Effector CD8-positive, alpha-beta T cell (primary cell): ENCODE measurements around the gene CENPN.
A peak's percentile ranks its signal among the peaks of the same experiment; 100 is the strongest.

Experiments used
- DNase-seq: peaks from one replicate; lab custom pipeline; 2025; lab: John Stamatoyannopoulos, UW

CENPN gene

DNA sequence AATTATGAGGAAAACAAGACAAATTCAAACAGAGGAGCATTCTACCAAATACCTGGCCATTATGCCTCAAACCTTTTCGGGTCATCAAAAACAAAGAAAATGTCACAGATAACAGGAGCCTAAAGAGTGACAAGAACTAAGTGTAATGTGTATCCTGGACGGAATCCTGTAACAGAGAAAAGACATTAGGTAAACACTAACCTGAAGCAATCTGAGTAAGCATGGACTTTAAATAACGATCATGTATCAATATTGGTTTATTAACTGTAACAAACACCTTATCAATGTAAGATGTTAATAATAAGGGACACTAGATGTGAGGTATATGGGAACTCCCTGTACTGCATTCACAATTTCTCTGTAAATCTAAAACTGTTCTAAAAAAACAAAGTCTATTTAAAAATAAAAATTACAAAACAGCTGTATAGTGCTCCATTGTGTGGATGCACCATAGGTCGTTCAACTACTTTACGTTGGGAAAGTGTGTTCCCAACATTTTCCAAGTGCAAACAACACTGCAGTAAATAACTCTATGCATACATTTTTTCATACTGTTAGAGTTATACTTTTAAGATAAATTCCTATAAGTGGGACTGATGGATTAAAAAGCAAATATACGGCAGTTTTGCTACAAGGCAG is 15.1 kb upstream of the CENPN start:
- DNase-seq: no peak

DNA sequence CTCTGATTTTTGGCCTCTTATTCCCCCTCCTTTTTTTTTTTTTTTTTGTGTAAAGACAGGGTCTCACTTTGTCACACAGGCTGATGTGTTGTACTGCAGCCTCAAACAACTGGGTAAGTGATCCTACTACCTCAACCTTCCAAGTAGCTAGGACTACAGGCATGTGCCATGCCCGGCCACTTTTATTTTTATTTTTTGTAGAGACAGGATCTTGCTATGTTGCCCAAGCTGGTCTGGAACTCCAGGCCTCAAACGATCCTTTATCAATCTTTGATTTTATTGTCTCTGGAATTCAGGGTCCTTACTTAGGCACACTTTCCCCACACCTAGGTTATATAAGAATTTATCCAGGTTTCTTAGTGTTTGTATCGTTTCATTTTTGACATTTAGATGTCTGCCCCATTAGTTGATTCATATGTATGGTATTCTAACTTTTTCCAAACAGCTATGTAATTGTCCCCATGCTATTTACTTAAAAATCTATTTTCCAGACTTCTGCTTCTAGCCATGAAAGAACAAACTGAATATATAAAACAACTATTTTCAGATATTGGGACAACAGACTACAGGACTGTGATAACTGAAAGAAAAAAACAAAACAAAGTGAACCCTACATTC is 14.2 kb upstream of the CENPN start:
- no peak for DNase-seq

DNA sequence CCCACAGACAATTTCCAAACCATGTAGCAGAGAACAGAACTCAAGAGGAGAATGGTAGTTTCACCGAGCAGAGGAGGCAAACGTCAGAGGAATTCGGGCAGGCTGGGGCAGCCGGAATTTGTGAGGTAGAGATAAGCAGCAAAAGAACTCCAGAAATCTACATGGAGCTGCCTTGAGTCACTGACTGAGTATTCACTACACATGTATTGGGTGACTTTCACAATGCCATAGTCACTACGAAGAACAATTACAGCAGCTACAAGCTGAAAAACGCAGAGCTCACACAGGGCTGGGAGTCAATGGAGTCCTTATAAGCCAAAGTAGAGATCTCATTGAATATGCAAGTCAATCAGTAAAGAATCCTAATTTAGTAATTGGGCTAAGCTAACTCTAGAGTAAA is 13.7 kb upstream of the CENPN start:
- no peak for DNase-seq

DNA sequence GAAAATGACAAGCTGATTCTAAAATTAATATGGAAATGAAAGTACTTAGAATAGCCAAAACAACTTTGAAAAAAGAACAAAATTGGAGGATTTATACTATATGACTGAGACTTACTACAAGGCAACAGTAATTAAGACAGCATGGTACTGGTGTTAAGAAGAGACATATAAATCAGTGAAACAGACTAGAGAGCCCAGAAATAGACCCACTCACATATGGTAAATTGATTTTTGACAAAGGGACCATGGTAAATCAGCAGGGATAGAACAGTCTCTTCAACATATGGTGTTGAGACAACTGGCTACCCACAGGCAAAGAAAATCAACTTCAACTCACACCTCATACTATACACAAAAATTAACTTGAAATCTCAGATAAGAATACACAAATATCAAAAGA is 13.2 kb upstream of the CENPN start:
- no peak for DNase-seq

DNA sequence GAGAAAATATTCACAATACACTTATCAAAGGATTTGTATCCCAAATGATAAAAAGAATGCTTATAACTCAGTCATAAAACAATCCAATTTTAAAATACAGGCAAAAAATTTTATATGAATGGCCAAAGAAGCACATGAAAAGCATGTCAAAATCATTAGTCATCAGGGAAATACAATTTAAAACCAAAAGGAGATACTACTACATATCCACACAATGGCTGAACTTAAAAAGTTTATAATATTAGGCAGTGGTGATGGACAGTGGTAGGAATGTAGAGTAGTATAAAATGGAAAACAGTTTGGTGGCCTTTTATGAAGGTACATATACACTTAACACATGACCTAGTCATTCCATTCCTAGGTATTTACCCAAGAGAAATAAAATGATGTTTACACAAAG is 12.6 kb upstream of the CENPN start:
- DNase-seq: no peak

DNA sequence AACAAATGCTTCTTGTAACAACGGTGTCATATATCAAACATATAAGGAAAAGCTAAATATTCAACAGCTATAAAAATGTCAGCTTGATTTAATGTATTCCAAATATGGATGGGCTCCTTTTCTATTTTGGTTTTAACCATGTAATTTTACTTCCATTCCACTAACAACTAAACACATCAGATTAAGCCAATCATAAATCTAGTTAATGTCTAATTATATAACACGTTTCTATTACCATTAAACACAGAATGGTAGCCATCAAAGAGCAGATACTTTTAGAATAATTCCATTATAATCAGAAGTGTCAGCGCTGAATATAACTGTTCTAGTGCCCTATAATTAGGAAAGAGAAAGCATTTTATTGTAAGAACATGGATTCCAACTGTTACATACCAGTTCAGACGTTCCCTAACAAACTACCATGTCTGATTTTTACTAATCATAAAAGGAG is 10.3 kb upstream of the CENPN start:
- no peak for DNase-seq

DNA sequence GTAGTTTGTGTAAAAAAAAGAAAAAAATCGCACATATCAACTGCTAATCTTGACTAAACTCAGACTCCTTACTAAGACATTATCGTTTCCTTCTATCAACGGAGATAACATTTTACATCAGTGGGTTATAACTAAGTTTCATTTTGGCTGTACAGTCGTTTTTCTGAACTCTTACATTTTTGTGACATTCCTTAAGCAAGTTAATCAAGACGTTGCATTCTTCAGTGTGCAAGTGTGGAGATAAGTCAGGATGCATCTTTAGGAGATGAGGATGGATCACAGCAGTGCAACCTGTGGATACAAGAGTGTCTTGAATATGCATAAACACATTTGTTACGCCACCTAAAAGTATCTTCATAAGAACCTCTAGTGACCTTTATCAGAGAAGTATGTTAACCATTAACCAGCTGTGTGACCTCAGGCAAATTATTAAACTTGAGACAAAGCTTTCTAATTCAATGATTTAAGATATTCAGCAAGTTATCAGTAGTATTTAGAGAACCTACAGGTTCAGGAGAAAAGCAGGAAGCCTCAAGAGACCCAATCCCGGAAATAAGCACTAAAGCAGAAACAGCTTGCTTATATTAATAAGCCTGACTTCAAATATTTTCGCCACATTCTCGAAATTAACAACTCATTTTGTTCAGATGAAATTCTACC is 9.7 kb upstream of the CENPN start:
- DNase-seq: no peak

DNA sequence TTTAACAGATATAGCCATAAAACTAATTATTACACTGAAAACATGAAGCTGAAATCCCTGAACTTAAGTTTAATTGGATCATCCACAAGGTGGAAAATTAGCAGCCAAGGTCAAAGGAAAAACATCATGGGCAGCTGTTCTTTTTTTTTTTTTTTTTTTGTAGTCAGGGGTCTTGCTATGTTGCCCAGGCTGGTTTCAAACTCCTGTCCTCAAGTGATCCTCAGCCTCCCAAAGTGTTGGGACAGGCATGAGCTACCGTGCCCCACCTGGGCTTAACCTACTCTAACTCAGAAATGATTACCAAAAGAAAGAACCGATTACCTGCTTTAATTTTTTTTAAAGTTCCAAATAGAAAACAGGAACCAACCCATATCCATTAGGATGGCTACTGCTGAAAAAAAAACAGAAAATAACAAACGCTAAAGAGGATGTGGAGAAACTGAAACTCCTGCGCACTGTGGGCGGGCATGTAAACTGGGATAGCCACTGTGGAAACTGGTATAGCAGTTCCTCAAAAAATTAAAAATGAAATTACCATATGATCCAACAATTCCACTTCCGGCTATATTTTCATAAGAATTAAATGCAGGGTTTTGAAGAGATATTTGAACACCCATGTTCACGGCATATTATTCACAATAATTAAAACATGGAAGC is 8.9 kb upstream of the CENPN start:
- no peak for DNase-seq

DNA sequence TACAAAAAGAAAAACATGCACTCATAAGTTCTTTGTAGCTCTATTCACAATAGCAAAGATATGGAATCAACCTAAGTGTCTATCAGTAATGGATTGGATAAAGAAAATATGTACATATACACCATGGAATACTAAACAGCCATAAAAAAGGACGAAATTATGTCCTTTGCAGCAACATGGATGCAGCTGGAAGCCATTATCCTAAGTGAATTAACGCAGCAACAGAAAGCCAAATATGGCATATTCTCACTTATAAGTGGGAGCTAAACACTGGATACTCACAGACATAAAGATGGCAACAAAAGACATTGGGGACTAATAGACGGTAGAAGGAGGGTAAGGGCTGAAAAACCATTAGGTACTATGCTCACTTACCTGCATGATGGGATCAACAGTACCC is 6.1 kb upstream of the CENPN start:
- DNase-seq: no peak

DNA sequence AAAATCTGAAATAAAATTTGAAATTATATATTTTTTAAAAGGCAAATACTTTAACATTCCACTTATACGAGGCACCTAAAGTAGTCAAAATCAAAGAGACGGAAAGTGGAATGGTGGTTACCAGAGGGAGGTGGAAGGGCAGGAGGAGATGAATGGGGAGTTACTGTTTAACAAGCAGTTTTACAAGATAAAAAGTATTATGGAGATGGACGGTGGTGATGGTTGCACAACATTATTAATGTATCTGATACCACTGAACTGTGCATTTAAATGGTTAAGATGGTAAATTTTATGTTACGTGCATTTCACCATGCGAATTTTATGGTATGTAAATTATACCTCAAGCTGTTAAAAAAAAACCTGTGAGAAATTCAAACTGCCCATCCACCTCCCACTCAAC is 5.7 kb upstream of the CENPN start:
- DNase-seq: no peak

DNA sequence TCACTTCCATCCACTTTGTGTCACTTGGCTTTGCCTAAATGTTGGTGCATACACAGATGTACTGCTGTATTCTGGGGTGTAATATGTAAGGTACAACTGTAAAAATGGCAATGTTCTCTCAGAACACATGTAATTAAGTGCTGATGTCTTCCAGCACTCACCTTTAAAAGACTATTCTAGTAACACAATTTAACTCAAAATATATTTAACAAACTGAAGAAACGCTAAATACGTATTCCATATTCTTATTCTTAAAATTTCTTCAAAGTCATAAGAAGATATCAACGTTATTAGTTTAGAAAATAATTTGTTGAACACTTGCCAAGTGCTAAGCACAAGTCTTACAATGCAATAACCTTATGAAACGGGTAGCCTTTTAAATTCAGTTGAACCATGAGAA is 4.0 kb upstream of the CENPN start:
- no peak for DNase-seq

DNA sequence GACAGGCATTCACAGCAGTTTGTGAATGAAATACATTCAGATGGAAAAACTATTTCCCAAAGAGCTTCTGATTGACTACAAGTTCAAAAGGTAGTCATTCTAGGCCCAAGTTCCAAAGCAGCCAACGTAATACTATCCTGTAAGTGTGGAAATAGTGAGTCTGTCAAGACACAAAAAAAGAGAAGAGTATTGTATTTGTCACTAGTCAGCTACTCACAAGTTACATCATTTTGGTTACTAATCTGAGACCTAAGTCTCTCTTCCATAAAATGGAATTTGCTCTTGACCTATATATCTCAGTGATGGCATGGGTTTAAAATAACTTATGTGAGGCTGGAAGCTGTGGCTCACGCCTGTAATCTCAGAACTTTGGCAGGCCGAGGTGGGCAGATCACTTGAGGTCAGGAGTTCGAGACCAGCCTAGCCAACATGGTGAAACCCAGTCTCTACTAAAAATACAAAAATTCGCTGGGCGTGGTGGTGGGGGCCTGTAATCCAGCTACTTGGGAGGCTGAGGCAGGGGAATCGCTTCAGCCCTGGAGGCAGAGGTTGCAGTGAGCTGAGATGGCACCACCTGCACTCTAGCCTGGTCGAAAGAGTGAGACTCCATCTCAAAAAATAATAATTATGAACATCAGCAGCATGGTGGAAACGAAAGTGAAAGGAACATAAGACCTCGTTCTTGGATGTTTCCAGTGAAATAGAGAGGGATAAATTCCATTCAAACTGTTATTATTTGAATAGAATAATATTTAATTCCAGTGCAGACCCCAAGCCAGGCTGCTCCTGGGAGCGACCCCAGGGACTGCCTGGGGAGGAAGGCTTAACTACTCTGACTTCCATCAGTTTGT is 3.2 kb upstream of the CENPN start:
- DNase-seq: no peak

DNA sequence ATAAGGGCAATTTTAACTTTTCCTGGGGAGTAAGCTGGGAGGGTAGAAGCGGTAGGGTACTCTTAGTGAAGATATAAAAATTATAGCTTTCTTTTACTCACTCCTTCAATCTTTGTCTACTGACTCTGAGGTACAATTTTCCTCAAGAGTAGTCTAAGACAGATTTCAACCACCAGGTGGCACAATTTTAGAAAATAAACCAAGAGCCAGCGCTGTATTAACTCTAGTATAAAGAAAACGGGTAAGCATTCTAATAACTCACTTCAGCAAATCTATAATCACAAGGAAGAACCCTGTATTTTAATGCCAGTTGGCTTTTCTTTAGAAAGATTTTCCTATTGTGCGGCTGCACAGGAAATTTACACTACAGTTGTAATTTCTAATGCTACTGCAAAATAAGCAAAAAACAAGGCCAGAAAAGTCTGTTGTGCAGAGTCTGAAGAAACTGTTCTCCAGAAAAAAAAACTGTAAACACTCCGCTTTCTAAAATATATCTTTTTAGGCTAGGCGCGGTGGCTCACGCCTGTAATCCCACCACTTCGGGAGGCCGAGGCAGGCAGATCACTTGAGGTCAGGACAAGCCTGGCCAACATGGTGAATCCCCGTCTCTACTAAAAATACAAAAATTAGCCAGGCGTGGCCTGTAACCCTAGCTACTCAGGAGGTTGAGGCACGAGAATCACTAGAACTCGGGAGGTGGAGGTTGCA is 2.2 kb upstream of the CENPN start:
- DNase-seq: no peak

DNA sequence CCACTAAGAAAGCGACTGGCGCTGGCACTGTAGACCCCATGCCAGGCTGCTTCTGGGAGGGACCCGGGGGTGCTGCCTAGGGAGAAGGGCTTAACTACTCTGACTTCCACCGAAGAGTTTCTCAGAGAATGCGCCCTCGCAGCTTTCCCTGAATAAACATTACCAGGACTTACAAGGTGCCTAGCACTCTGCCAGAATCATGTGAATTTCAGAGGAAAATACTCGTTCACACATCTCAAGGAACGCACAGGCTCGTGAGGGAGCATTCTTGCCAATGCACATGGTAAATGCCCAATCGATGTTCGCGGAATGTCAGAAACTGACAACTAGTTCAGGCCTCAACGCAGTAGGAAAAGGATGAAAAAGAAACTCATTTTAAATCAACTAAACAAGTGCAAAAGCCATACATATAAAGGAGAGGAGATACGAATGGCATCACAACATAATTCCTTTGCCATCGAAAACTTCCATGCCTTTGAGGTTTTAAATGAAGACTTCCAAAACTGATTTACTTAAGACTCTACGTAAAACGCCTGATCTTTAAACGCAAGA is 1.3 kb upstream of the CENPN start:
- DNase-seq: no peak

DNA sequence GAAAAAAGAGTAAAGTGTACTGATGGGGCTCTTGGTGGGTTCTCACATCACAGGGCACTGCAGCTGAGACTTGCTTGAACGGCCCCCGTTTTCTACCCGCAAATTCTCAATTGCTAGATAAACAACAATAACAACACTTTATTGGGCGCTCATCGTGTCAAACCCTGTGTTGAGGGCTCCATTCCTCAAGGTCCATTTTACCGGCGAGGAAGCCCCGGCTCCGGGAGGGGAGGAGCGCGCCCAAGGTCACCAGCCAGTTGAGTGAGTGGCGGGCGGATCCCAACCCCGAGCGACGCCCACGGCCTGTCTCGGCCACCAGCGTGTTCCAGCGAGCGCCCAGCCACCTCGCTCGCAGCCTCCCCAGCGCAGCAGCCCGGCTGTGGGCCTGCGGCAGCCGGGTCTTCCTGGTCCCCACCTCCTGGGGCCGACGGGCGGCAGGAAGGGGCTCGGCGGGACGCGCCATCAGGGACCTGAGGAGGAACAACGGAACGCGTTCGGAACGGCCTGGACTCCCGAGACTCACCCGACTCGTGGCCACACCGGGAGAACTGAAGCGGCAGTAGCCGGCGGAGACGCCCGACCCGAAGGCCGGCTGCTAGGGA is 702 bp upstream of the CENPN start:
- peak; percentile 55 for DNase-seq

DNA sequence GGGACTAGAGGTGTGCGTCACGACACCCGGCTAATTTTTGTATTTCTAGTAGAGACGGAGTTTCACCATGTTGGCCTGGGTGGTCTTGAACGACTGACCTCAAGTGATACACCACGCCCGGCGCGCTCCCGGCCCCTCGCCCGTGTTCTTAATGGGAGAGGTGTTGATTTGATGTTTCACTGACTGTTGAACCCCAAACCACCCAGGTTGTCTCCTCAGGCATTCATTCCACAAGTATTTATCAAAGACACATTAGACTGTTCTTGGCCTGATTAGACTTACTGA is 1.4 kb downstream of the CENPN start:
- no peak for DNase-seq

DNA sequence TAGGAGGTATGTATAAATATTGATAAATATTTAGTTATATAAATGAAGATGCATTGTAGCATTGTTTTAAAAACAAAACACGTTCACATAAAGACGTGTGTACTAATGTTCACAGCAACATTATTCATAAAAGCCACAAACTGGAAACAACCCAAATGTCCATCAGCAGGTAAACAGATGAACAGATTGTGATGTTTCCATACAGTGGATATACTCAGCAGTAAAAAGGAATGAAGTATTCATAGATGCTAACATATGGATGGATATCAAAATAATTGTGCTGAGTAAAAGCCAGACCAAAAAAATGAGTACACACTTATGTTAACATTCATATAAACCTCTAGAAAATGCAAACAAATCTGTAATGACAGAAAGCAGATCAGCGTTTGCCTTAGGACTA is 6.0 kb downstream of the CENPN start:
- DNase-seq: no peak

DNA sequence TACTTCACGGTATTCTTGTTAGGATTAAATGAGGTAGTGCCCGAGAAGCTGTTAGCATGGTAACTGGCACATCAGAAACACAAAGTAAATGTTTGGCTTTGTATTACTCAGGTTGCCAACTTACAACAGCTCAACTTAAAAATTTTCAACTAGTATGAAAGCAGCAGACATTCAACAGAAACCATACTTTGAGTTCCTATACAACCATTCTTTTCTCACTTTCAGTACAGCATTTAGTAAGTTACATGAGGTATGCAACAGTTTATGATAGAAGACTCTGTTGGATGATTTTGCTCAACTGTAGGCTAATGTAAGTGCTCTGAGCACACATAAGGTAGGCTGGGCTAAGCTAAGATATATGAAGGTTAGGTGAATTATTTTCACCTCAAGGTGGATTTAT is 7.7 kb downstream of the CENPN start:
- DNase-seq: no peak

DNA sequence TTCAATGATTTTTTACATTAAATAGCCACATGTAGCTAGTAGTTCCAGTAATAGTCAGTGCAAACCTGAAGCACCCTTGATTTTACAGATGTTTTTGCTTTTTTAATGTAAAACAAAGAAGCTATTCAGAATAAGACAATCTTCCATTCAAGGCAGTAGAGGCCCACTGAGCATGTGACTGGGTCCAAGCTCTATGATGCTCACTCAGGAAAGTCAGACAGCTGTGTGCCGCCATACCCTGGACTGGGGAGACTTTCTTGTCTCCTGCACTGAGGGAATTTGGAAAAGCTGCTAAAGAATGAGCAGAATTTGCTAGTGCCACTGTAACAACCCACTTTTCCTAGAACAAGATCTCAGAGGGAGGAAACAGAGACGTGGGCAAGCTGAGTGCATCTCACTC is 11.5 kb downstream of the CENPN start:
- no peak for DNase-seq

DNA sequence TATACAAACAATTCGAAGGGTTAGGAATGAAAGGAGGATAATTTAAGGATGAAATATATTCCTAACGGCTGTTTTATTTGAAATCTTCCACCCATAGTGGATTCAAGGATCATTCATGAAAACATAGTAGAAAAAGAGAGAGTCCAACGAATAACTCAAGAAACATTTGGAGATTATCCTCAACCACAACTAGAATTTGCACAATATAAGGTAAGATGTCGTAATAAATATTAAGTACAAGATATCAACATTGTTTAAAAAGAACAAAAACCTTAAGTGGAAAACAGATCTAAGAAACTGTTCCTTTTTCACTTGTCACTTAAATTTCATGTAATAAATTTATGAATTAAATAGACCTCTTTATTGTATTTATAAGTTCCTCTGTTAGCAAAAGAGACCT is 19.4 kb downstream of the CENPN start:
- DNase-seq: no peak
